Liver (tissue), 9 donors: ENCODE data around the gene TTYH1. TPM values are rescaled to one million over a fixed set of nuclear protein-coding genes. Genes with fewer than 3 reads are reported as not detected.

Experiments used
- DNase-seq: peaks from one replicate; pipeline ENCODE4 v3.0.0-alpha.2; 2017; ENCODE audit warnings: low spot score
- H3K27ac ChIP-seq, 2 donors: one replicate each; pipeline ENCODE4 v1.7.0; 2013; ENCODE audit warnings: inconsistent platforms in 2 of 2, low read length in 2 of 2, control low read depth in 1 of 2, low read depth in 1 of 2, mild to moderate bottlenecking in 1 of 2
- H3K27me3 ChIP-seq, 4 donors: one replicate each; pipeline versions ENCODE4 v1.6.1 to v1.7.0; 2013; ENCODE audit warnings: low read length in 3 of 4, inconsistent platforms in 1 of 4, mild to moderate bottlenecking in 1 of 4, moderate library complexity in 1 of 4; ENCODE audit not compliant: control insufficient read depth in 4 of 4, insufficient read depth in 4 of 4
- H3K36me3 ChIP-seq, 4 donors: one replicate each; pipeline versions ENCODE4 v1.6.1 to v1.7.0; 2013; ENCODE audit warnings: low read length in 3 of 4, mild to moderate bottlenecking in 3 of 4, low read depth in 1 of 4, moderate library complexity in 1 of 4; ENCODE audit not compliant: control insufficient read depth in 4 of 4, insufficient read depth in 3 of 4
- H3K4me1 ChIP-seq, 4 donors: one replicate each; pipeline versions ENCODE4 v1.6.1 to v1.7.0; 2013; ENCODE audit warnings: low read length in 3 of 4, mild to moderate bottlenecking in 3 of 4, moderate library complexity in 1 of 4; ENCODE audit not compliant: control insufficient read depth in 4 of 4, insufficient read depth in 4 of 4
- H3K4me3 ChIP-seq, 3 donors: one replicate each; pipeline versions ENCODE4 v1.6.1 to v1.7.0; 2013; ENCODE audit warnings: low read length in 3 of 3, control low read depth in 1 of 3, low read depth in 1 of 3, mild to moderate bottlenecking in 1 of 3
- H3K9ac ChIP-seq, 2 donors: one replicate each; pipeline ENCODE4 v1.7.0; 2013; ENCODE audit warnings: low read length in 2 of 2, mild to moderate bottlenecking in 2 of 2, moderate library complexity in 2 of 2, control low read depth in 1 of 2, low read depth in 1 of 2
- H3K9me3 ChIP-seq, 4 donors: one replicate each; pipeline versions ENCODE4 v1.6.1 to v1.7.0; 2013; ENCODE audit warnings: low read length in 3 of 4; ENCODE audit not compliant: control insufficient read depth in 4 of 4
- ATF3 ChIP-seq: IDR thresholded peaks from 2 replicates; pipeline ENCODE4 v1.6.1; 2016; ENCODE audit warnings: antibody characterized with exemption
- EGR1 ChIP-seq, 2 donors: IDR thresholded peaks; 2 replicates each; pipeline ENCODE4 v1.6.1; 2016 to 2018; ENCODE audit warnings: antibody characterized with exemption in 2 of 2, low read depth in 2 of 2
- FOXA1 ChIP-seq: IDR thresholded peaks from 2 replicates; pipeline ENCODE4 v1.6.1; 2016; ENCODE audit warnings: antibody characterized with exemption
- HNF4A ChIP-seq, 2 donors: conservative IDR thresholded peaks; 2 replicates each; pipeline ENCODE4 v1.6.1; 2016; ENCODE audit warnings: antibody characterized with exemption in 2 of 2, mild to moderate bottlenecking in 2 of 2
- HNF4G ChIP-seq: IDR thresholded peaks from 2 replicates; pipeline ENCODE4 v1.6.1; 2016; ENCODE audit warnings: antibody characterized with exemption
- JUND ChIP-seq, 2 donors: IDR thresholded peaks; 2 replicates each; pipeline ENCODE4 v1.6.1; 2016; ENCODE audit warnings: antibody characterized with exemption in 2 of 2
- MAX ChIP-seq: IDR thresholded peaks from 2 replicates; pipeline ENCODE4 v1.6.1; 2016; ENCODE audit warnings: antibody characterized with exemption
- RAD21 ChIP-seq, 2 donors: IDR thresholded peaks; 2 replicates each; pipeline ENCODE4 v1.6.1; 2016; ENCODE audit warnings: antibody characterized with exemption in 2 of 2, mild to moderate bottlenecking in 2 of 2
- REST ChIP-seq: IDR thresholded peaks from 2 replicates; pipeline ENCODE4 v1.6.1; 2016; ENCODE audit warnings: antibody characterized with exemption, mild to moderate bottlenecking
- RXRA ChIP-seq, 2 donors: IDR thresholded peaks; 2 replicates each; pipeline ENCODE4 v1.6.1; 2017 to 2018; ENCODE audit warnings: antibody characterized with exemption in 2 of 2, mild to moderate bottlenecking in 1 of 2
- SP1 ChIP-seq: IDR thresholded peaks from 2 replicates; pipeline ENCODE4 v1.6.1; 2018; ENCODE audit warnings: antibody characterized with exemption, mild to moderate bottlenecking
- TAF1 ChIP-seq: conservative IDR thresholded peaks from 2 replicates; pipeline ENCODE4 v1.6.1; 2016; ENCODE audit warnings: antibody characterized with exemption, mild to moderate bottlenecking
- YY1 ChIP-seq: IDR thresholded peaks from 2 replicates; pipeline ENCODE4 v1.6.1; 2016; ENCODE audit warnings: antibody characterized with exemption, mild to moderate bottlenecking
- WGBS: extraction: QIAGEN DNeasy Blood & Tissue Kit; methylation state at CpG from one replicate; pipeline ENCODE4 v1.1.7; 2013; 5-methylcytosine and 5-hydroxymethylcytosine counted together
- polyA plus RNA-seq, 2 donors: library from polyadenylated mRNA; stranded (reverse) in 1 of 2; unstranded in 1 of 2; fragments of 200-250 nt in 1 of 2; fragments of >200 nt in 1 of 2; fragmentation: Nextera tagmentation in 1 of 2; extraction: Ambion mirVana in 1 of 2; gene quantifications; one replicate each; pipeline versions ENCODE4 v1.2.1 to v1.2.3, GENCODE V29; 2013 to 2015
- total RNA-seq, 2 donors: library from RNA; depleted of rRNA; stranded (reverse); fragments of >200 nt; gene quantifications; one replicate each; pipeline ENCODE4 v1.2.3, GENCODE V29; 2014
- TF ChIP-seq, protein P1 (sequence below): IDR thresholded peaks from 2 replicates; pipeline ENCODE4 v1.6.1; 2016; ENCODE audit warnings: antibody characterized with exemption
- TF ChIP-seq, protein P2 (sequence below): fragments of 150-350 bp; IDR thresholded peaks from 2 replicates; pipeline ENCODE4 v1.5.1; 2017; ENCODE audit warnings: improper control_type of control experiment, low read depth, low read length; ENCODE audit not compliant: missing input control
- donor health status: healthy.
- donor health status: healthy.
- donor health status: healthy.
- donor health status: healthy.
- donor health status: healthy.

Gene TTYH1
- total and polyA plus RNA-seq, 4 donors = 0.28 to 1.1 (median 0.61) TPM

DNA sequence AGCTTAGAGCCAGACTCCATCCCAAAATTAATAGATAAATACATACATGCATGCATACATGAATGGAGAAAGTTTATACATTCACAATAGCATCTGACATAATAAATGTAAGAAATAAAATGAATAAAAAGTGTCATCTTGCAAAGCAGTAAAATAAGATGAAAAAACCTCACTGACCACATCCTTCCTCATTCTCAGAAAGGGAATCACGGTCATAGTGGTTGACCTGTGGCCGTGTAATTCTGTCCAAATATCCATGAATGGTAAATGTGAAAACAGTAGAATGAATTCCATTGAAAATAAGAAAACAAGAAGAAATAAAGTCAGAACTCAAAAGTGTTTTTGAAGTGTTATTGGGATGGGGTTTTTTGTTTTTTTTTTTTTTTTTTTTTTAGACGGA lies 67.6 kb downstream of the TTYH1 start:
- Histone ChIP-seq H3K4me3 (no peak overlapping the region), H3K9me3 (no peaks in the 10 kb centered on the region), H3K36me3 (no peaks in the 10 kb centered on the region), H3K4me1 (no peaks in the 10 kb centered on the region), H3K27me3 (peaks cover 0 to 3% (median 0%) of the 10 kb centered on the region in 4 donors), H3K27ac (no peak overlapping the region), H3K9ac (no peak overlapping the region)
- TF ChIP-seq SP1 (no peak), FOXA1 (no peak), HNF4A (conservative IDR thresholded peaks at IDR 0.05) (no peak), JUND (IDR thresholded peaks at IDR 0.05) (no peak), RAD21 (IDR thresholded peaks at IDR 0.05) (no peak), YY1 (no peak), REST (no peak), ATF3 (no peak), MAX (no peak), RXRA (IDR thresholded peaks at IDR 0.05) (no peak), TAF1 (no peak)
- TF ChIP-seq, protein P1, sequence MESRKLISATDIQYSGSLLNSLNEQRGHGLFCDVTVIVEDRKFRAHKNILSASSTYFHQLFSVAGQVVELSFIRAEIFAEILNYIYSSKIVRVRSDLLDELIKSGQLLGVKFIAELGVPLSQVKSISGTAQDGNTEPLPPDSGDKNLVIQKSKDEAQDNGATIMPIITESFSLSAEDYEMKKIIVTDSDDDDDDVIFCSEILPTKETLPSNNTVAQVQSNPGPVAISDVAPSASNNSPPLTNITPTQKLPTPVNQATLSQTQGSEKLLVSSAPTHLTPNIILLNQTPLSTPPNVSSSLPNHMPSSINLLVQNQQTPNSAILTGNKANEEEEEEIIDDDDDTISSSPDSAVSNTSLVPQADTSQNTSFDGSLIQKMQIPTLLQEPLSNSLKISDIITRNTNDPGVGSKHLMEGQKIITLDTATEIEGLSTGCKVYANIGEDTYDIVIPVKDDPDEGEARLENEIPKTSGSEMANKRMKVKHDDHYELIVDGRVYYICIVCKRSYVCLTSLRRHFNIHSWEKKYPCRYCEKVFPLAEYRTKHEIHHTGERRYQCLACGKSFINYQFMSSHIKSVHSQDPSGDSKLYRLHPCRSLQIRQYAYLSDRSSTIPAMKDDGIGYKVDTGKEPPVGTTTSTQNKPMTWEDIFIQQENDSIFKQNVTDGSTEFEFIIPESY = no peak
- TF ChIP-seq, protein P2, sequence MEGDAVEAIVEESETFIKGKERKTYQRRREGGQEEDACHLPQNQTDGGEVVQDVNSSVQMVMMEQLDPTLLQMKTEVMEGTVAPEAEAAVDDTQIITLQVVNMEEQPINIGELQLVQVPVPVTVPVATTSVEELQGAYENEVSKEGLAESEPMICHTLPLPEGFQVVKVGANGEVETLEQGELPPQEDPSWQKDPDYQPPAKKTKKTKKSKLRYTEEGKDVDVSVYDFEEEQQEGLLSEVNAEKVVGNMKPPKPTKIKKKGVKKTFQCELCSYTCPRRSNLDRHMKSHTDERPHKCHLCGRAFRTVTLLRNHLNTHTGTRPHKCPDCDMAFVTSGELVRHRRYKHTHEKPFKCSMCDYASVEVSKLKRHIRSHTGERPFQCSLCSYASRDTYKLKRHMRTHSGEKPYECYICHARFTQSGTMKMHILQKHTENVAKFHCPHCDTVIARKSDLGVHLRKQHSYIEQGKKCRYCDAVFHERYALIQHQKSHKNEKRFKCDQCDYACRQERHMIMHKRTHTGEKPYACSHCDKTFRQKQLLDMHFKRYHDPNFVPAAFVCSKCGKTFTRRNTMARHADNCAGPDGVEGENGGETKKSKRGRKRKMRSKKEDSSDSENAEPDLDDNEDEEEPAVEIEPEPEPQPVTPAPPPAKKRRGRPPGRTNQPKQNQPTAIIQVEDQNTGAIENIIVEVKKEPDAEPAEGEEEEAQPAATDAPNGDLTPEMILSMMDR = no peak
- 61% methylated on average over 3 of the region's 3 CpGs for WGBS
- DNase-seq = no peak

DNA sequence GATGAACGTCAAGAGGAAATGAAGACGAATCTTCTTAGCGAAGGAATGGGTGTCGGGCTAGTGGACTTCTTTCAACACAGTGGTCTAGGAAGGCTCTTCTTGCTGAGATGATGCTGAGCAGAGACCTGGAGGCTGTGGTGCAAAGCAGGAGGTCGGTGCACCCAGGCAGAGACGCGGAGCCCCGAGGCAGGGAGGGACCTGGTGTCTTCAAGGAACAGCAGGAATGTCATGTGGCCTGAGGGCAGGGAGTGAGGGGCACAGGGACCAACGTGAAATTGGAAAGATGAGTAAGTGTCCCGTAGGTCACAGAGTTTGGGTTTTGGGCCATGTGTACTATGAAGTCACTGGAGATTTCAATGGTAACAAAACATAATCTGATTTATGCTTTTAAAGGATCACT lies 69.2 kb downstream of the TTYH1 start:
- Histone ChIP-seq H3K9me3 (no peaks in the 10 kb centered on the region), H3K27ac (no peak overlapping the region), H3K36me3 (no peaks in the 10 kb centered on the region), H3K4me3 (no peak overlapping the region), H3K27me3 (peaks cover 0 to 3% (median under 1%) of the 10 kb centered on the region in 4 donors), H3K9ac (no peak overlapping the region), H3K4me1 (no peaks in the 10 kb centered on the region)
- no peak for DNase-seq
- TF ChIP-seq EGR1 (IDR thresholded peaks at IDR 0.05; ENCODE audit: low read depth in 2 of 2) = no peak
- TF ChIP-seq RXRA (IDR thresholded peaks at IDR 0.05) = no peak
- no peak for TF ChIP-seq HNF4G
- WGBS = 76% methylated on average over 10 of the region's 10 CpGs
